ENCODE data around the gene COX5B. TPM values are rescaled to one million over a fixed set of nuclear protein-coding genes. Genes with fewer than 3 reads are reported as not detected.

Gene COX5B
- polyA plus RNA-seq, 1 donor, result 214 TPM

DNA sequence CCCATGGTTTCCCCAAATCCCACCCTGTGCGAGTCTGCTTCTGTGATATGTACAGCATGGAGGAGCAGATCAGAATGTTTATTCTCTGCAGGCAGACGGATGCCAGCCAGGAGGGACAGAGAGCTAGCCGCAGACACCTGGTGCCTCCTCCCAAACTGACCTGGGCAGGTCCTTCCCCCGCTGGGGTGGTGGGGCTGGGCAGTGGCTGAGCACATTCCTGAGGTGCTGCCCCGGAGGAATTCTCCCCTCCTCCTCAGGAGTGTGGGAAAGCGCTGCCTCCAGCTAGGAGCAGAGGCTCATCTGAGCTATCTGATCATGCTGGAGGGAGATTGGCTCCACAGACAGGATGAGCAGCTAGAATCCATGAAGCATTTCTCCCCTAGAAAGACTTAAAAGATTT is 45.3 kb downstream of the COX5B start:
- H3K27ac ChIP-seq (ENCODE audit: low read length), result no peak overlapping the region
- no peaks in the 10 kb centered on the region for H3K9me3 ChIP-seq (ENCODE audit: control insufficient read depth, low read depth, low read length)
- no CpG with 5 or more reads among the region's 6 CpGs for WGBS (ENCODE audit: insufficient coverage, low lambda C conversion rate)
- H3K36me3 ChIP-seq (ENCODE audit: control insufficient read depth, insufficient read depth, low read length), result no peaks in the 10 kb centered on the region
- no peaks in the 10 kb centered on the region for H3K27me3 ChIP-seq (ENCODE audit: control insufficient read depth, insufficient read depth, low read length)
- H3K4me1 ChIP-seq (ENCODE audit: control insufficient read depth, insufficient read depth, low read length), result no peaks in the 10 kb centered on the region
- no peak for DNase-seq
- no peak overlapping the region for H3K4me3 ChIP-seq (ENCODE audit: low read length)

- no peaks in the 10 kb centered on the region for H3K36me3 ChIP-seq (ENCODE audit: control insufficient read depth, insufficient read depth, low read length)
- no peaks in the 10 kb centered on the region for H3K4me1 ChIP-seq (ENCODE audit: control insufficient read depth, insufficient read depth, low read length)
These were observed 47.6 kb downstream of the COX5B start for GRCh38 chr2:97693476-97693875.

DNA sequence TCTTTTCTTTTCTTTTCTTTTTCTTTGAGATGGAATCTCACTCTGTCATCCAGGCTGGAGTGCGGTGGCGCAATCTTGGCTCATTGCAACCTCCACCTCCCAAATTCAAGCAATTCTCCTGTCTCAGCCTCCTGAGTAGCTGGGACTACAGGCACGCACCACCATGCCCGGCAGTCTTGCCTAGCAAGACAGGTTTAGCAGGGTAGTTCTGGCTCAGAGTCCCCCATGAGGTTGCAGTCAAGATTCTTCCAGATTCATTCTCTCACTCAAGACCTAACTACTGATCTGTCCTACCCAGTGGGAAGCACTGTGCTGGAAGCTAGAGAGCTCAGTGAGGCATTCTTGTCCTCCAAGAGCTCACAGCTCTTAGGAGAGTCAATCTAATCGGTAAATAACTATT is 49.9 kb downstream of the COX5B start:
- H3K36me3 ChIP-seq (ENCODE audit: control insufficient read depth, insufficient read depth, low read length), result no peaks in the 10 kb centered on the region
- H3K27ac ChIP-seq (ENCODE audit: low read length), result no peak overlapping the region
- no peak overlapping the region for H3K4me3 ChIP-seq (ENCODE audit: low read length)
- H3K4me1 ChIP-seq (ENCODE audit: control insufficient read depth, insufficient read depth, low read length), result no peaks in the 10 kb centered on the region
- no peaks in the 10 kb centered on the region for H3K9me3 ChIP-seq (ENCODE audit: control insufficient read depth, low read depth, low read length)
- DNase-seq, result no peak
- WGBS (ENCODE audit: insufficient coverage, low lambda C conversion rate), result no CpG with 5 or more reads among the region's 5 CpGs
- H3K27me3 ChIP-seq (ENCODE audit: control insufficient read depth, insufficient read depth, low read length), result no peaks in the 10 kb centered on the region

More at GRCh38 chr2:97693476-97693875, 47.6 kb downstream of the COX5B start:
- DNase-seq, result no peak
- no peak overlapping the region for H3K27ac ChIP-seq (ENCODE audit: low read length)
- H3K4me3 ChIP-seq (ENCODE audit: low read length), result no peak overlapping the region
- no peaks in the 10 kb centered on the region for H3K9me3 ChIP-seq (ENCODE audit: control insufficient read depth, low read depth, low read length)
- no peaks in the 10 kb centered on the region for H3K27me3 ChIP-seq (ENCODE audit: control insufficient read depth, insufficient read depth, low read length)

- Histone ChIP-seq H3K36me3 (ENCODE audit: control insufficient read depth, insufficient read depth, low read length) (no peaks in the 10 kb centered on the region), H3K27me3 (ENCODE audit: control insufficient read depth, insufficient read depth, low read length) (no peaks in the 10 kb centered on the region), H3K9me3 (ENCODE audit: control insufficient read depth, low read depth, low read length) (no peaks in the 10 kb centered on the region), H3K4me1 (ENCODE audit: control insufficient read depth, insufficient read depth, low read length) (no peaks in the 10 kb centered on the region), H3K4me3 (ENCODE audit: low read length) (no peak overlapping the region), H3K27ac (ENCODE audit: low read length) (no peak overlapping the region)
- DNase-seq, result peak; percentile 68 to 79
- WGBS (ENCODE audit: insufficient coverage, low lambda C conversion rate), result 100% methylated on average over 1 of the region's 14 CpGs
These were observed 51.7 kb downstream of the COX5B start for GRCh38 chr2:97697252-97698235.

Other genes starting within 250 kb of the COX5B start
- gene ANKRD36B, start 56.2 kb upstream of the COX5B start, polyA plus RNA-seq, result 22.0 TPM
- 51.3 TPM for gene ACTR1B, start 18.0 kb downstream of the COX5B start, polyA plus RNA-seq
- 14.7 TPM for gene C2orf92, start 23.7 kb downstream of the COX5B start, polyA plus RNA-seq
- gene ZAP70, start 67.5 kb downstream of the COX5B start, polyA plus RNA-seq, result 5.1 TPM

Measured in large intestine (tissue), 3 donors.